Thyroid gland (tissue), 4 donors: ENCODE results near the gene TRIM41. TPM values are rescaled to one million over a fixed set of nuclear protein-coding genes. Genes with fewer than 3 reads are reported as not detected.

Experiments
- DNase-seq, 2 donors: peaks; one replicate each; pipeline ENCODE4 v3.0.0-alpha.2; 2019
- H3K27ac ChIP-seq, 3 donors: fragments of 200-600 bp; sonication (generic); 1 replicate in 2 of 3; 2 replicates in 1 of 3; pipeline ENCODE4 v1.5.1; 2016 to 2019; ENCODE audit warnings: mild to moderate bottlenecking in 1 of 3, moderate library complexity in 1 of 3
- H3K27me3 ChIP-seq: fragments of 200-600 bp; sonication (generic); one replicate; pipeline ENCODE4 v1.5.1; 2019
- H3K36me3 ChIP-seq, 2 donors: fragments of 200-600 bp; sonication (generic); one replicate each; pipeline ENCODE4 v1.5.1; 2016 to 2019
- H3K4me1 ChIP-seq, 2 donors: fragments of 200-600 bp; sonication (generic); one replicate each; pipeline ENCODE4 v1.5.1; 2017 to 2019
- H3K4me3 ChIP-seq, 3 donors: fragments of 200-600 bp; sonication (generic); replicated peaks in 1 of 3; 1 replicate in 2 of 3; 2 replicates in 1 of 3; pipeline ENCODE4 v1.5.1; 2016; ENCODE audit warnings: mild to moderate bottlenecking in 1 of 3
- H3K9me3 ChIP-seq: fragments of 200-600 bp; sonication (generic); one replicate; pipeline ENCODE4 v1.5.1; 2017
- POLR2A ChIP-seq, 2 donors: fragments of 450-650 bp; IDR thresholded peaks; one replicate each; pipeline ENCODE4 v1.6.1; 2017; ENCODE audit warnings: antibody characterized with exemption in 2 of 2, mild to moderate bottlenecking in 2 of 2, moderate library complexity in 1 of 2
- WGBS, 2 donors: methylation state at CpG; one replicate each; pipeline ENCODE4 v1.1.5; 2017; 5-methylcytosine and 5-hydroxymethylcytosine counted together
- intact Hi-C: fragments of 100-400 bp; cut with DNase I; formaldehyde crosslinking; loops from one replicate; pipeline ENCODE4 v1.15.1; 2023
- total RNA-seq, 4 donors: library from RNA; depleted of rRNA; stranded (reverse); fragments of >200 nt; gene quantifications; one replicate each; pipeline ENCODE4 v1.2.3, GENCODE V29; 2016
- TF ChIP-seq, protein P1 (sequence below), 6 experiments: fragments of 200-600 bp in 3 of 6; fragments of 450-650 bp in 3 of 6; sonication (generic) in 3 of 6; IDR thresholded peaks; one replicate each; pipeline ENCODE4 v1.5.1; 2016 to 2019; ENCODE audit warnings: antibody characterized with exemption in 6 of 6, mild to moderate bottlenecking in 2 of 6, inconsistent platforms in 1 of 6, moderate library complexity in 1 of 6

TRIM41 gene
- total RNA-seq, 4 donors from 2014 or later = 18.8 to 31.1 (median 22.8) TPM

GRCh38 chr5:181193656-181194055, 29.4 kb upstream of the TRIM41 start:
- no peaks in the 10 kb centered on the region for H3K36me3 ChIP-seq
- intact Hi-C loops = no loop called here
- DNase-seq = no peak
- H3K27ac ChIP-seq = no peak overlapping the region
- H3K4me3 ChIP-seq = no peak overlapping the region
- H3K27me3 ChIP-seq = no peaks in the 10 kb centered on the region
- peaks cover 4 to 8% of the 10 kb centered on the region in 2 donors for H3K4me1 ChIP-seq
- no peaks in the 10 kb centered on the region for H3K9me3 ChIP-seq
- no peak for TF ChIP-seq POLR2A (IDR thresholded peaks at IDR 0.05)
- TF ChIP-seq, protein P1, sequence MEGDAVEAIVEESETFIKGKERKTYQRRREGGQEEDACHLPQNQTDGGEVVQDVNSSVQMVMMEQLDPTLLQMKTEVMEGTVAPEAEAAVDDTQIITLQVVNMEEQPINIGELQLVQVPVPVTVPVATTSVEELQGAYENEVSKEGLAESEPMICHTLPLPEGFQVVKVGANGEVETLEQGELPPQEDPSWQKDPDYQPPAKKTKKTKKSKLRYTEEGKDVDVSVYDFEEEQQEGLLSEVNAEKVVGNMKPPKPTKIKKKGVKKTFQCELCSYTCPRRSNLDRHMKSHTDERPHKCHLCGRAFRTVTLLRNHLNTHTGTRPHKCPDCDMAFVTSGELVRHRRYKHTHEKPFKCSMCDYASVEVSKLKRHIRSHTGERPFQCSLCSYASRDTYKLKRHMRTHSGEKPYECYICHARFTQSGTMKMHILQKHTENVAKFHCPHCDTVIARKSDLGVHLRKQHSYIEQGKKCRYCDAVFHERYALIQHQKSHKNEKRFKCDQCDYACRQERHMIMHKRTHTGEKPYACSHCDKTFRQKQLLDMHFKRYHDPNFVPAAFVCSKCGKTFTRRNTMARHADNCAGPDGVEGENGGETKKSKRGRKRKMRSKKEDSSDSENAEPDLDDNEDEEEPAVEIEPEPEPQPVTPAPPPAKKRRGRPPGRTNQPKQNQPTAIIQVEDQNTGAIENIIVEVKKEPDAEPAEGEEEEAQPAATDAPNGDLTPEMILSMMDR (IDR thresholded peaks at IDR 0.05) = no peak
- 86 to 100% methylated on average over 2 of the region's 2 CpGs for WGBS, 2 donors

- peak; percentile 50 to 68 for DNase-seq
- intact Hi-C loops = no loop called here
- Histone ChIP-seq H3K27me3 (no peaks in the 10 kb centered on the region), H3K4me1 (peaks cover 4 to 8% of the 10 kb centered on the region in 2 donors), H3K9me3 (no peaks in the 10 kb centered on the region), H3K4me3 (no peak overlapping the region), H3K36me3 (no peaks in the 10 kb centered on the region), H3K27ac (no peak overlapping the region)
- no peak for TF ChIP-seq POLR2A (IDR thresholded peaks at IDR 0.05)
- TF ChIP-seq, protein P1 (IDR thresholded peaks at IDR 0.05) = no peak
- 77 to 78% methylated on average over 16 to 17 of the region's 21 CpGs for WGBS, 2 donors
Observed at GRCh38 chr5:181194489-181195248, 28.4 kb upstream of the TRIM41 start.

DNA sequence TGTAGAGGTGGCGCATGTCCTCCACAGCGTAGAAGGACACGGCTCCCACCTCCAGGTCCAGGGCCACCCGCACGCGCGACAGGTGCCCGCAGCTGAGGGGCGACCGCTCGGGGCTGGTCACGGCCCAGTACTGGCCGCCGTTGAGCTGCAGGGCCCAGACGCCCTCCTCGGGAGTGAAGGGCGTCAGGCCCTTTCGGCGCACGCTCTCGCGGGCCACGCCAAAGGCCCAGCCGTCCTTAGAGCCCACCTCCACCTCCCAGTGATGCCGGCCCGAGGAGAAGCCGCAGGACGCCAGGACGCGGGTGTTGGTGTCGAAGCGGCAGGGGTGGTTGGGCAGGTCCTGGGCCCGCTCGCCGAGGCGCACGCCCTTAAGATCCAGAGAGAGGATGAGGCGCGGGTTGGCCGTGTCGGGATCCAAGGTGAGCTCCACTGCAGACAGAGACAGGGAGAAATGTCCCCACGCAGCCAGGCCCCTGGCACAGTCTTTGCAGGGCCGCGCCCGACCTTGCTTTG, 27.8 kb upstream of the TRIM41 start:
- Histone ChIP-seq H3K27me3 (no peaks in the 10 kb centered on the region), H3K4me1 (peaks cover 4 to 8% of the 10 kb centered on the region in 2 donors), H3K36me3 (no peaks in the 10 kb centered on the region), H3K4me3 (no peak overlapping the region), H3K9me3 (no peaks in the 10 kb centered on the region), H3K27ac (no peak overlapping the region)
- WGBS, 2 donors = 78 to 81% methylated on average over 17 to 27 of the region's 45 CpGs
- intact Hi-C loops = no loop called here
- DNase-seq = no peak
- TF ChIP-seq, protein P1 (IDR thresholded peaks at IDR 0.05) = no peak
- no peak for TF ChIP-seq POLR2A (IDR thresholded peaks at IDR 0.05)

- intact Hi-C loops = no loop called here
- Histone ChIP-seq H3K4me1 (peaks cover 1 to 4% of the 10 kb centered on the region in 2 donors), H3K27me3 (no peaks in the 10 kb centered on the region), H3K36me3 (no peaks in the 10 kb centered on the region), H3K9me3 (no peaks in the 10 kb centered on the region), H3K4me3 (no peak overlapping the region), H3K27ac (no peak overlapping the region)
- DNase-seq = no peak
- TF ChIP-seq, protein P1 (IDR thresholded peaks at IDR 0.05) = no peak
- no peak for TF ChIP-seq POLR2A (IDR thresholded peaks at IDR 0.05)
- WGBS, 2 donors = 73 to 75% methylated on average over 8 of the region's 8 CpGs
Observed at GRCh38 chr5:181197326-181197951, 25.6 kb upstream of the TRIM41 start.
